Kidney (tissue), 14 donors: ENCODE measurements around the gene STXBP6. TPM values are rescaled to one million over a fixed set of nuclear protein-coding genes. Genes with fewer than 3 reads are reported as not detected.
"Not testable (repeated sequence)": the region's sequence is repeated elsewhere in the genome, so short reads cannot be mapped to it uniquely, and the experiment has no call there.

Source experiments
- DNase-seq, 5 donors: peaks; one replicate each; pipeline ENCODE4 v3.0.0-alpha.2; 2013 to 2020
- FAIRE-seq: peaks from 2 replicates; lab custom pipeline; 2012; peaks lifted over from hg19 to GRCh38; lab: Jason Lieb, UNC
- H3K27ac ChIP-seq, 2 donors: one replicate each; pipeline ENCODE4 v1.7.0; 2013; ENCODE audit warnings: low read depth in 2 of 2, low read length in 2 of 2, inconsistent platforms in 1 of 2
- H3K27me3 ChIP-seq: one replicate; pipeline ENCODE4 v1.7.1; 2013; ENCODE audit warnings: low read length, inconsistent platforms; ENCODE audit not compliant: control insufficient read depth, insufficient read depth
- H3K36me3 ChIP-seq, 3 donors: one replicate each; pipeline versions ENCODE4 v1.7.0 to v1.7.1; 2013; ENCODE audit warnings: low read length in 3 of 3, control low read depth in 1 of 3, inconsistent platforms in 1 of 3; ENCODE audit not compliant: insufficient read depth in 3 of 3, control insufficient read depth in 2 of 3
- H3K4me1 ChIP-seq, 3 donors: one replicate each; pipeline versions ENCODE4 v1.7.0 to v1.7.1; 2013; ENCODE audit warnings: low read length in 3 of 3, inconsistent platforms in 1 of 3, low read depth in 1 of 3; ENCODE audit not compliant: control insufficient read depth in 2 of 3, insufficient read depth in 2 of 3
- H3K4me3 ChIP-seq, 3 donors: one replicate each; pipeline versions ENCODE4 v1.7.0 to v1.8.1; 2013; ENCODE audit warnings: low read length in 3 of 3, control low read depth in 1 of 3, inconsistent platforms in 1 of 3
- H3K9ac ChIP-seq, 3 donors: one replicate each; pipeline versions ENCODE4 v1.7.0 to v1.7.1; 2013; ENCODE audit warnings: low read length in 3 of 3, control low read depth in 1 of 3, inconsistent platforms in 1 of 3
- H3K9me3 ChIP-seq, 3 donors: one replicate each; pipeline versions ENCODE4 v1.7.0 to v1.7.1; 2013; ENCODE audit warnings: low read length in 3 of 3, control low read depth in 1 of 3, inconsistent platforms in 1 of 3; ENCODE audit not compliant: control insufficient read depth in 2 of 3, insufficient read depth in 1 of 3
- CTCF ChIP-seq: IDR thresholded peaks from 3 replicates; pipeline ENCODE4 v1.5.1; 2012; ENCODE audit warnings: mild to moderate bottlenecking, moderate library complexity, borderline replicate concordance; ENCODE audit not compliant: insufficient read depth; ENCODE audit errors: extremely low read depth
- intact Hi-C: fragments of 100-400 bp; cut with DNase I; formaldehyde crosslinking; loops from one replicate; pipeline ENCODE4 v1.11.1; 2022
- polyA plus RNA-seq: library from polyadenylated mRNA; stranded (reverse); fragments of 350-450 nt; fragmentation: Illumina TruSeq; extraction: RNeasy Lipid Tissue Mini Kit (QIAGEN cat#74804); gene quantifications from one replicate; pipeline ENCODE4 v1.2.3, GENCODE V29; 2014; ENCODE audit warnings: low read depth, low replicate concordance; ENCODE audit not compliant: insufficient read depth
- total RNA-seq: library from RNA; stranded (reverse); fragmentation: NEBNext Ultra II Directional; extraction: Animal tissue kit (Norgen Biotek cat#: 25700); gene quantifications from one replicate; pipeline ENCODE4 v1.2.1, GENCODE V29; 2021
- donor health status: control.
- donor health status: control.
- donor health status: control.
- donor health status: control.
- donor health status: control.
- donor health status: DM: yes; HTN: yes; CAD: no.
- donor health status: Normal renal cell carcinoma (clear cell type).

The STXBP6 gene
- total and polyA plus RNA-seq, 2 donors from 2014 or later: 2.8 to 3.9 TPM

GRCh38 chr14:24964591-24964990 lies 85.4 kb downstream of the STXBP6 start:
- H3K9me3 ChIP-seq: no peaks in the 10 kb centered on the region
- no peak overlapping the region for H3K9ac ChIP-seq
- no peak for TF ChIP-seq CTCF
- H3K4me3 ChIP-seq: no peak overlapping the region
- DNase-seq: no peak
- H3K27me3 ChIP-seq: no peaks in the 10 kb centered on the region
- intact Hi-C loops: no loop called here
- no peak overlapping the region for H3K27ac ChIP-seq
- no peaks in the 10 kb centered on the region for H3K36me3 ChIP-seq
- H3K4me1 ChIP-seq: peaks cover 0 to 4% (median 0%) of the 10 kb centered on the region in 3 donors
- no peak for FAIRE-seq

DNA sequence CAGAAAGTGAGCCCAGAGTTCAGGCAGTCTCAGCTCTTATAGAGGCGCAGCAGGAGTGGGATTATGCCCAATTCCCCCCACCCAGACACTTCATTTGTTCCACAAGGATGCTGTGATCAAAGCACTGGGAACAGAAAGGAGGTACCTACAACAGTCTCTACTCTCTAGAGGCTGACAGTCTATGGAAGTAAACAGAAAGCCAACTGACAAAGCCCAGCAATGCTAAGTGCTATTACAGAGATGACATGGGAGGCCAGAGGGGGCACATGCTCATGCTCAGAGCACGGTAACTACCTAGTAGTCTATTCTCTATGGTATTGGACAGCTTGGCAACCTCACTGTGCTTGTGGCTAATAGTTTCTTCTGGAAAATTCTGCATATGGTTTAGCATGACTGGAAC lies 85.9 kb downstream of the STXBP6 start:
- FAIRE-seq (no peak), DNase-seq (no peak)
- Histone ChIP-seq H3K4me3 (no peak overlapping the region), H3K9ac (no peak overlapping the region), H3K36me3 (no peaks in the 10 kb centered on the region), H3K27me3 (no peaks in the 10 kb centered on the region), H3K9me3 (no peaks in the 10 kb centered on the region), H3K4me1 (peaks cover 0 to 4% (median 0%) of the 10 kb centered on the region in 3 donors), H3K27ac (no peak overlapping the region)
- intact Hi-C loops: no loop called here
- no peak for TF ChIP-seq CTCF

DNA sequence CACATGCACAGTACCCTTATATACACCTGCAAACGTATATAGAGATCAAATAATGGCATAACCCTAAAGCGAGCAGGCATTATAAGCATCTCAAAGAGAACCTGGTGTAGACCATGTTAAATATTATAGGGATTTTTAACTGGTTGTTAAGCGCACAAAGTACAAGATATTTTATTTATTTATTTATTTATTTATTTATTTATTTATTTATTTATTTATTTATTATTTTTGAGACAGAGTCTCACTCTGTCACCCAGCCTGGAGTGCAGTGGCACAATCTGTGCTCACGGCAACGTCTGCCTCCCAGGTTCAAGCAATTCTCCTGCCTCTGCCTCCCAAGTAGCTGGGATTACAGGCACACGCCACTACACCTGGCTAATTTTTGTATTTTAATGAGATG lies 87.8 kb downstream of the STXBP6 start:
- intact Hi-C loops, FAIRE-seq, H3K27ac ChIP-seq, H3K9me3 ChIP-seq, H3K4me1 ChIP-seq, DNase-seq, H3K27me3 ChIP-seq, H3K4me3 ChIP-seq, H3K9ac ChIP-seq, H3K36me3 ChIP-seq: not testable (repeated sequence)

DNA sequence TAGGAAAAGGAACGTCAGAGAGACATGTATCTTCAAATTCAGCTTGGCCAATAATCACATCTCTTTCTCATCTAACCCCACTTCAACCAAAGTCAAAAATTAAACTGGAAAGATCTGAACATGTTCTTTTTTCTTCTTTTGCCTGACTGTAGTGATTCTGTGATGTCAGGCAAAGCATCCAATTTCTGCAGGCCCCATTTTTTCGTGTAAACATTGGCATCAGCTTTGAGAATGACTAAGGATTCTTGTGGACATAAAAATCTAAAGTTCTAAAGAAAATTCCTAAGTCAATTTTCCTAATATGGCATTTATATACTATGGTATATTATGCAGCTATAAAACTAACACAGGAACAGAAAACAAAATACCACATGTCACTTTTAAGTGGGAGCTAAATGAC lies 89.1 kb downstream of the STXBP6 start:
- no peak for TF ChIP-seq CTCF
- DNase-seq (no peak), FAIRE-seq (no peak)
- Histone ChIP-seq H3K9me3 (no peaks in the 10 kb centered on the region), H3K4me1 (peaks cover 0 to 4% (median 0%) of the 10 kb centered on the region in 3 donors), H3K4me3 (no peak overlapping the region), H3K36me3 (no peaks in the 10 kb centered on the region), H3K27me3 (no peaks in the 10 kb centered on the region), H3K9ac (no peak overlapping the region), H3K27ac (no peak overlapping the region)
- intact Hi-C loops: no loop called here
